G401.6 (cell line): Measurements from ENCODE around the gene GOLGA6L9.
"Not testable (repeated sequence)": the region's sequence is repeated elsewhere in the genome, so short reads cannot be mapped to it uniquely, and the experiment has no call there.

ENCODE experiments used
- FAIRE-seq: peaks from 2 replicates; lab custom pipeline; 2012; peaks lifted over from hg19 to GRCh38; lab: Jason Lieb, UNC

GOLGA6L9 gene

GRCh38 chr15:82469381-82469780, 39.8 kb downstream of the GOLGA6L9 start:
- not testable (repeated sequence) for FAIRE-seq

GRCh38 chr15:82472269-82472982, 42.8 kb downstream of the GOLGA6L9 start:
- FAIRE-seq, result not testable (repeated sequence)

DNA sequence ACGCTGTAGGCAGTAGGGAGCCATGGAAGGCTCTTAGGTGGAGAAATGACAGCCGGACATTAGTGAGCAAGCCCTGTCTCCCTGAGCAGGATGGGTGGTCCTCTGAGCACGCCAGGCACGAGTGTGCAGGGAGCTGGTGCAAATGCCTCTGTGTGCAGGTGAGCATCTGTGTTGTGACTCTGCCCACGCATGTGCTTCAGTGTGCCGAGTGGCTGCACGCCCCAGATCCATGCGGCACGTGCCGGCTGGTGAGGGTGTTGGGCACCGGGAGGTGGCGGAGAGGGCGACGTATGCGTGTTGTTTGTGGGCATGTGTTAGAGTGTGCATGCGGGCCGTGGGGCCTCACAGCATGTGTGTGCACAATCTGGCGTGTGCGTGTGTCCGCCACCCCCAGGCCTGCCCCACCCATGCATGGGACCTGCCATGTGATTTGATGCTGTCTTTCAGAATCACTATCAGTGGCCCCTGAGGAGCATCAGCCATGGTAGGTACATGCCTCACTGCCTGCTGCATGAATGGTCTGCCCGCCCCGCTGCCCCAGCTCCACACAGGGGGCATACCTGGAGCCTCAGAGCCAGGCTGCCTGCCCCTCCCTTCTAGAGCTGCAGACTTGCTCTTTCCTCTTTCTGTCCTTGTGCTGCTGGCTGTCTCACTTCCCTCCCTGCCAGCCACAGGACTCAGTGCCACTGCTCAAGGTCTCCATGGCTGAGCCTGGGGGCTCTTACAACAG, 45.1 kb downstream of the GOLGA6L9 start:
- not testable (repeated sequence) for FAIRE-seq

GRCh38 chr15:82475345-82475967, 45.8 kb downstream of the GOLGA6L9 start:
- not testable (repeated sequence) for FAIRE-seq

- not testable (repeated sequence) for FAIRE-seq
Observed at GRCh38 chr15:82476697-82477342, 47.2 kb downstream of the GOLGA6L9 start.

DNA sequence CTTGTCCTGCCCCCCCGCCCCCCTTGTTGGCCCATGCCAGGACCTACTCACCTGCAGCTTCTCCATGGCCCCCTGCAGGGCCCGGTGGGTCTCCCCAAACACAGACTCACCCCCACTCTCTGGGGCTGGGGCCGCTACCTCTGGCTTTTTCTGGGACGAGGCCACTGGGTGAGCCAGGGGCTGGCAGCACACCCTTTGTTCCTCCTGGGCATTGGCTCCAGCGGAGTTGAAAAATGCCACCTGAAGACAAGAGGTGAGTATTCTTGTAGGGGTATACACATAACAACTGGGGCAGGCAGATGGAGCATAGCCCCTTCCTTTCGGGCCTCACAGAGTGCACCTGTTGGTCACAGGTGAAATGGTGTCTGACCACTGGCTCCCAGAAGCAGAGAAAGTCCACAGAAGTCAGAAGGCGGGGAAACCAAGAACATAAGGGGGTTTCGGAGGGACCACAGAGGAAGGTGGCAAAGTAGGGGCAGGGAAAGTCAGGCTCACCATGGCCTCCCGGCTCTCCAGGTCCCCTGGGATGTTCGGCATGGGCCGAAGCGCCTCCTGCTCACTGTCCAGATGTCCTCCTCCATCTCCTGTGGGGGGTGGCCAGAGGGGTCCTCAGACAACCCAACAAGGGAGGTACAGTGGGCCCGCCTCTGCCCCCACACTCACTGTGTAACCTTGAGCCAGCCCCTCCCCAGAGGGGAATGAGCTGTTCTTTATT, 47.9 kb downstream of the GOLGA6L9 start:
- FAIRE-seq, result not testable (repeated sequence)
